ENCODE results near the gene EPHA6.
"Not testable (repeated sequence)": the region's sequence is repeated elsewhere in the genome, so short reads cannot be mapped to it uniquely, and the experiment has no call there.

Gene EPHA6

DNA sequence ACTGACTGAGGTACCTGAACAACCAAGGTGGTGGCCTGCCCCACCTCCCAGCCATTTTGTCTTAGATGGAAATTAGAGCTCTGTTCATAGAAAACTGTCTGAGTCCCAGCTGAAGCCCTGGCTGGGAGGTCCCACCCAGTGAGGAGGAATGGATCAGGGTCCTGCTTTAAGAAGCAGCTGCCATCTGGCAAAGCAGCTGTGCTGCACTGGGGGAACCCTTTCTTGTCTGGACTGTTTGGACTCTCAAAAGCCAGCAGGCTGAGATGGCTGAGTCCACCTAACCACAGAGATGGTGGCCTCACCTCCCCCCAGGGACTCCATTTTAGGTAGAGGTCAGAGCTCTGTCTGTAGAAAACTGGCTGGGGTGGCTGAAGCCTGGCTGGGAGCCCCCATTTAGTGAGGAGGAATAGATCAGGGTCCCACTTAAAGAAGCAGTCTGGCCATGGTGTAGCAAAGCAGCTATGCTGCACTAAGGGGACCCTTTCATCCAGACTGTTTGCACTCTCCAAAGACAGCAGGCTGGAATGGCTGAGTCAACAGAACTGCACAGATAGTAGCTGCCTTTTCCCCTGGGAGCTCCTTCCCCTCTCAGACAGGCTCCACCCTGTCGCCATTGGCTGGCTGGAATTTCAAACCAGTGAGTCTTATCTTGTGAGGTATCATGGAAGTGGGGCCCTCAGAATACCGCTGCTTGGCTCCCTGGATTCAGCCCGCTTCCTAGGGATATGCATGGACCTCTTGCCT, 116.9 kb downstream of the EPHA6 start:
- DNase-seq: no peak

DNA sequence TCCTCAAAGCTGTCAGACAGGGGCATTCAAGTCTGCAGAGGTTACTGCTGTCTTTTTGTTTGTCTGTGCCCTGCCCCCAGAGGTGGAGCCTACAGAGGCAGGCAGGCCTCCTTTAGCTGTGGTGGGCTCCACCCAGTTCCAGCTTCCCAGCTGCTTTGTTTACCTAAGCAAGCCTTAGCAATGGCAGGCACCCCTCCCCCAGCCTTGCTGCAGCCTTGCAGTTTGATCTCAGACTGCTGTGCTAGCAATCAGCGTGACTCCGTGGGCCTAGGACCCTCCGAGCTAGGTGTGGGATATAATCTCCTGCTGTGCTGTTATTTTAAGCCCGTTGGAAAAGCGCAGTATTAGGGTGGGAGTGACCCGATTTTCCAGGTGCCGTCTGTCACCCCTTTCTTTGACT, 127.7 kb downstream of the EPHA6 start:
- DNase-seq: not testable (repeated sequence)

DNA sequence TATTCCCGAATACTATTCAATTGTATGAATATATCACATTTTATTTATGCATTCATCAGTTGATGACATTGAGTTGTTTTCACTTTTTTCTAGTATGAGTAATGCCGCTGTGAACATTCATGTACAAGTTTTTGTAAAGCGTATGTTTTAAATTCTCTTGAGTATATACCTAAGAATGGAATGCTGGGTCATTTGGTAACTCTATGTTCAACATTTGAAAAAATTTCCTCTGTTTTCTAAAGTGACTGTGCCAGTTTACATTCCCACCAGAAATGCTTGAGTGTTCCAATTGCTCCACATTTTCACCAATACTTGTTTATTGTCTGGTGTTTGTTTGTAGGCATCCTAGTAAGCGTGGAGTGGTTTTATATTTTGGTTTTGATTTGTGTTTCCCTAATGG, 144.5 kb downstream of the EPHA6 start:
- DNase-seq: no peak

DNA sequence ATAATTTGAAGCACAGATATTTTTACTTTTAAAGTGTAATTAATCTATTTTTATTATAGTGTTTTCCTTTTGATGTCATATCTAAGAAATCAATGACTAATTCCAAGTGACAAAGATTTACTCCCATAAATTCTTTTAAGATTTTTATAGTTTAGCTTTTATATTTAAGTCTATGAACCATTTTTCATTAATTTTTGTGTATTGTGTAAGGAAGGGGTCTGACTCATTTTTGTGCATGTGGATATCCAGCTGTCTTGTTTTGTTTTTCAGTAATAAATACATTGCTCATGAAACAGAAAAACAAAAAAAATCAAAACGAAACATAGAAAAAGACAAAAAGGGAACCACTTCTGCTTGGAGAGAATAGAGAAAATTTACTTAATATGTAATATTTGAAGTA, 145.1 kb downstream of the EPHA6 start:
- DNase-seq: no peak

DNA sequence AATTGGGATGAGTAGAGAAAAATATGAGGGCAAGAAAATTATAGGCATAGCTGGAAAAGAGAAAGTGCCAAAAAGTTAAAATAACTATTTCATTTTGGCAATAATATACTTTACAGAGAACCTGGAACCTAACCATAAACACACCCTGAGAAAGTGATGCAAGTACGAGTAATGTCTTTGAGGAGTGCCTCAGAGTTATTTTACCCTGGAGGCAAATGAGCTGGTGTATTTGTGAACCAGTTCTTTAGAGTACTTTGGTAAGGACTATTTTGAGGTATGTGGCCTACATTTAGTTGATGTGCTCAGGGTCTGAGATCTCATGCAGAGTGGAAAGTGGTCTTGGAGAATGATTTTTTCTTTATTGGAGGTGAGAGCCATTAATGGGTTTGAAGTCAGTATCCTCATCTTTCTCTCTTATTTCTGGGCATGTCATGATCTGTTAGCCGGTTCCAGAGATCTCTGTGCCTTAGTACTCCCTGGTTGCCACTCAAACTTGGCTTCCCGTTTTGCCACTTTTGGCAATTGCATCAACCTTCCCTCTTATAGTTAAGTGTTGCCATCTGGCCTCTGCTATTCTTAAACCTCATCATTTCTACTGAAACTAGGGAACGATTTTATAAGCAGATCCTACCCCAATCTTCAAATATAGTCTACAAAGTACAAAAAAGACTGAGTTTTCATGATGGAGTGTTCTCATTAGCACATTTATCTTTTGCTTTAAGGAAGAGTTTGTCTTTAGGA, 145.7 kb downstream of the EPHA6 start:
- peak; percentile 40 for DNase-seq

DNA sequence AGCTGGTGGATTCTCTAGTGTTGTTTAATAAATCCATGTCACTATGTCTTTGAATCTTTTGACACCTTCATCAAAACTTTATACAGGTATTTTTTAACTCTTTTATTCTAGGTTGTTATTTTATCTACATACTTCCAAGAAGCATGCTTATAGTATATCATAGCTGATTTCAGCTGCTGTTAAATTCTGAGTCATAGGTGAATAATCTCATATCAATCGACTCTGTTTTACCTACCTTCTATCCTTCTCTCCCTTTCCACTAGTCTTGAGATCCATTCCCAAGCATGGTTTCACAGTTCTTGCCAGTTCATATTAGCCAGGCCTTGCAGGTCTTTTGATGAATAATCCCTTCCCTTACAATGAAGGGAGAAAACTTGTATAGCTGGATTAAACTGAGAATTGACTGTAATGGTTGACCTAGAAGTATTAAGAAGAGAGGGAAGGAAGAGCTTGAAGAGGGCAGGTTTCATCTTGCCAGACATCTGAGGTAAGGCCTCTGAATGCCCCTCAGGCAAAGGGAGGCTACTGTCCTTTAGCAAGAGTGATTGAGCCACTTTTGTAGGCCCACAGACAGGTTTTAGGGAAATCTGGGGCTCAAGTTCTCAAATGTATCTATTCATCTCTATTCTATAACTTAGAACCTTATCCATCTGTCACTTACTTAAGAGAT, 146.4 kb downstream of the EPHA6 start:
- no peak for DNase-seq

DNA sequence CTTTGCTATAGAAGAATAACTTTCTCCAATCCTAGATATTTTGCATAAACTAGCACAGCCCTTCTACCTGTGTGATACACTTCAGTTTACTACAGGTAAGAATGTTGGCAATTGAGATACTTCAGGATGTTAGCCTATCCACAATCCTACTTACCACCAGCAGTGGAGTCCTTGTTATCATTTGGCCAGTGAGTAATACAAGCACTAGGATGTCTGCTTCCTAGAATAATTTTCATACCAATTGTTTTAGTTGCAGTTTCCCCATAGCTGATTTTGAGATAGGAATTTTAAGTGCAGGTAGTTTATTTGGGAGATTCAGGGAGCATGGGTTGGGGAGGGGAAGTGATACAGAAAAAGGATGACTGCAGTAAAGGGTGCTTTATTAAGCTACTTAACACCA, 147.2 kb downstream of the EPHA6 start:
- DNase-seq: no peak

DNA sequence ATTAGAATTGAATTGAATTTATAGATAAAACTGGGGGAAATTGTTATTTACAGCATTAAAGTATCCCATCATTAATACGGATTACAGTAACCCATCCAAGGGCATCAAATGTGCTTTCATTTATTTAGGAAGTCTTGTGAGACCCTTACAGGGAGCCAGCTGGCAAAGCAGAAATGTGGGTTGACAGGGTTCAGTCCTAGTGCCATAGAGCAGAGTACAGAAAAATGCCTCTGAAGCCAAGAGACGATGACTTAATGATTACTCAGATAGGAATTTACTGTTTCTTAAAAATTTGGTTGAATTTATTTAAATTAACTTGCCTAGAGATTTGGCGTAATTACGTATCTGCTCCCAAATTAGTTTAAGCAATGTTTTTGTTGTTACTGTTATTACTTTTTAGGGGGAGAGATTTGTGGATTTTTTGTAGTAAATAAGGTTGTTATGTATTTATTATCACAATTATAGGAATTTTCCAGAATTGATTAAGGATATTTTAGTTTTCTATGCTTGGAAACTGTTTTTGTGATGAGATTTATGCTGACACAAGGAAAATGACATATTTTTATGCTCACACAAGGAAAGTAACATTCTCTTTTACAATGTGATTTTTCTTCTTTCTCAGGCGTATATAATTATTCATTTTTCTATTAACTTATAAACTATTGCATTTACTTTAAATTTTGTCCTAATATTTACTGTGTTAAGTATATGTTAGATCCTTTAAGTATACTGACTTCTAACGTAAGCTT, 152.0 kb downstream of the EPHA6 start:
- no peak for DNase-seq

DNA sequence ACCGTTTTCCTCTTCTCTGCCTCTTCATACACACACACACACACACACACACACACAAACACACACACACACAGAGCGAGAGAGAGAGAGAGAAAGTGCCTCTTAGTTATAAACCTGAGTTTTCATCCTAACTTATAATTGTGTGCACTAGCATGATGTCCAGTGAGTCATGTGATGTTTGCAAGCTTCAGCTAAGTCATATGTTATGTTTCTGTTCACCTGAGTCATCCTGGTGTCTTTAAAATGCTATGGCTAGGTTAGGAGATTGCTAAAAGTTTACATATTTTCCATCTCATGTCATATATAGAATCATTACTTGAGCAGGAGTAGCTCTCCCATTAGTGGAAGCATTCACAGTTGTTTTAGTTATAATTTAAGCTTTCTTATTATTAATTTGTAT, 155.8 kb downstream of the EPHA6 start:
- DNase-seq: no peak

DNA sequence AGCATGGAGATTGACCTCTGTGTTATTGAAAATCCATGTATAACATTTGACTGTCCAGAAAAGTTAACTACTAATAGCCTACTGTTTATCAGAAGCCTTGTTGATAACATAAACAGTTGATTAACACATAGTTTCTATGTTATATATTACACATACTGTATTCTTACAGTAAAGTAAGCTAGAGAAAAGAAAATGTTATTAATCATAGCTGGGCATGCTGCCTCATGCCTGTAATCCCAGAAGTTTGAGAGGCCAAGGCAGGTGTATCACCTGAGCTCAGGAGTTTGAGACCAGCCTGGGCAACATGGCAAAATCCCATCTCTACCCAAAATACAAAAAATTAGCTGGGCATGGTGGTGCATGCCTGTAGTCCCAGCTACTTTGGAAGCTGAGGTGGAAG, 163.3 kb downstream of the EPHA6 start:
- no peak for DNase-seq

DNA sequence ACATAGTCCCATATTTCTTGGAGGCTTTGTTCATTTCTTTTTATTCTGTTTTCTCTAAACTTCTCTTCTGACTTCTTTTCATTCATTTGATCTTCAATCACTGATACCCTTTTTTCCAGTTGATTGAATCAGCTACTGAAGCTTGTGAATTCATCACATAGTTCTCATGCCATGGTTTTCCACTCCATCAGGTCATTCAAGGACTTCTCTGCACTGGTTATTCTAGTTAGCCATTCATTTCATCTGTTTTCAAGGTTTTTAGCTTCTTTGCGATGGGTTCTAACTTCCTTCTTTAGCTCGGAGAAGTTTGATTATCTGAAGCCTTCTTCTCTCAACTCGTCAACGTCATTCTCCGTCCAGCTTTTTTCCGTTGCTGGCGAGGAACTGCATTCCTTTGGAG, 169.3 kb downstream of the EPHA6 start:
- DNase-seq: not testable (repeated sequence)

DNA sequence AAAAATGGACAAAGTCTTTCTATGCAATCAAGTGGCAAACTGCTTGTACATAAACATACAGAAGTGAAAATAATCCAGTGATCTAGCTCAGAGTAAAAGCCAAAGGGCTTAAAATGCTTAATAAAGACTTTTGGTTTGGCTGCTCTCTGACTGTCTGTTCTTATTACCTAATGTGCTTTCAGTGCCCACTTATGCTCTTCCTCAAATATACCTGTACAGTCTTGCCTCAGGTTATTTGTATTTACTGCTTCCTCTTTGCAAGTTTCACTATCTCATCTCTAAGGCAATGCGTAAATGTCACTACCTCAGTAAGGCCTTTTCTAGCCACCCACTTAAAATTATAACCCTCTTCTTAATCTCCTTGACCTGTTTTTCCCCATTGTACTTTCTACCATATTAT, 171.8 kb downstream of the EPHA6 start:
- DNase-seq: no peak

DNA sequence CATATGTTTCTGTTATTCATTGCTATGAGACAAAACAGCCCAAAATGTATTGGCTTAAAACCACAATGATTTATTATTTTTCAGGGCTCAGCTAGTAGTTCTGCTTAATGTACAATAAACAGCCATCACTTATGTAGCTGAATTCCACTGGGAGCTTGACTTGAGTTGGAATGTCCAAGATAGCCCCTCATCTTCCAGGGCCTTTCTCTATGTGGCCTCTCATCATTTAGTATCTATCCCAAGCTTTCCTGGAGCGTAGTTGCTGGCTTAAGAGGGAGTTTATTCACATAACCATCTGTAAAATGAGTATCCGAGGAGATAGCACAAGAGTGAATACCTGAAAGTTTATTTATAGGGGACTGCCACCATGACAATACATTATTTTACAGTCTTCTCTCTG, 176.8 kb downstream of the EPHA6 start:
- no peak for DNase-seq

DNA sequence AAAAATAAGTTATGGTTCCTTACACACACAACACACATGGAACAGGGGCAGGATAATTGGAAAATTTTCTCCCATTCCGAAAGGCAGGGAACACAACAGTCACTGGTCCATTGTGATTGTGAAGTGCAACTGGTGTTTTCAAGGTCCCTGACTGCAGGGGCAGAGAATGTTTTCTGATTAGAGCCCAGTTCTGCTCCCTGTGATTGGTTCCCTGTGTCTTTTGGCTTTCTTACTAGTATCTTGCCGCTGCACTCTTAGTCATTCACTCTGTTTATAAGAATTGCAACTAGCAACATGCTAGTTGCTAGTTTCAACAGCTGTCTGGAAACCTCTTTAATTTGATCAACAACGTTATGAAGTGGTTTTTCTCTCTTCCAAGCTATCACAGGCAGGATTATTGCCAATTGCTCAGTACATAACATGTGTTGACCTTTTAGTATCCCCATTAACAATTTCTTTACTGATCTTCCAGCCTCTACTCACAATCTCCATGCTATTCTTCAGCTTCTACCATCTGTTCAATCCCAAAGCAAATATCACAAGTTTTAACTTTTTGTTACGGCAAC, 177.5 kb downstream of the EPHA6 start:
- DNase-seq: no peak

DNA sequence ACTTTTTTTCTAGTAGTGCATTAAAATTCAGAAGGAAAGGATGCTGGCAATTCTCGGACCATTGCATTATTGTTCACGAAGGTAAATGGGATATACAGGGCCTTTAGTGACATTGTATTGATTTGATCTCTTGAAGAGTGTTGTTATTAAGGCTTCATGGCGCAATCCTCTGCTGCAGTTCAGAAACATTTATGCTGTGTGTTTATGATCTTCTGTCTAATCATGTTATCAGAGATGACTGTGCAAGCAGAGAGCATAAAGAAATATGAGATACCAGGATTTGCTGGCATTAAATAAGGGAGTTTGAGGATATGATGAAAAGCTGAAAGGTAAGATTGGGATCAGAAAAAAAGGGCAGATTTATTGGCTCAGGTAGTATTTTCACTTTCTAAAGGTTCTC, 180.6 kb downstream of the EPHA6 start:
- DNase-seq: no peak

DNA sequence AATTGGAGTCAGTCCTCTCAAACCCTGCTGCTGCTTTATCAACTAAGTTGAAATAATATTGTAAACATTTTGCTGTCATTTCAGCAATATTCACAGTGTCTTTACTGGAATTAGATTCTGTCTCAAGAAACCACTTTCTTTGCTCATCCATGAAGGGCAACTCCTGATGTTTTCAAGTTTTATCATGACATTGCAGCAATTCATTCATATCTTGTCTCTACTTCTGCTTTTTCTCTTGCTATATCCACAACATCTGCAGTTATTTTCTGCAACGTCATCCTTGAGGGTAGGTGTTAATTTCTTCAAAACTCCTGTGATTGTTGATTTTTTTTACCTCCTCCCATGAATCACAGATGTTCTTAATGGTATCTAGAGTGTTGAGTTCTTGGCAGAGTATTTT, 181.6 kb downstream of the EPHA6 start:
- DNase-seq: peak; percentile 92

DNA sequence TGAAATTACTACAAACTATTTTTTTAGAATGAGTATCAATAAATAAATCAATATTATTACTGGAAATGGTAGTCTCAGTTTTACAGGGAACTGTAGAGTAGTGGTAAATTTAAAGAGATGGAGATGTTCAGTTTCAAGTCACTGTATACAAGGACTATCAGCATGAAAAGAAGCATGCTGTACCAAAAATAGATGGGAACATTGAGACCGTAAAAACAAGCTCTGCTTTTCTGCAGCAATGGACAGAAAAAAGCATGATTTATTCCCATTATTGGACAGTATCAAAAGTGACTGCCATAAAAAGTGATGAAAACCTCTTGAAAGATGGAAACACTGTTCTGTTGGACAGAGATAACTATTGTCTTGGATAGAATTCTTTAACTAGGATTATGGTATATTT, 187.2 kb downstream of the EPHA6 start:
- no peak for DNase-seq

DNA sequence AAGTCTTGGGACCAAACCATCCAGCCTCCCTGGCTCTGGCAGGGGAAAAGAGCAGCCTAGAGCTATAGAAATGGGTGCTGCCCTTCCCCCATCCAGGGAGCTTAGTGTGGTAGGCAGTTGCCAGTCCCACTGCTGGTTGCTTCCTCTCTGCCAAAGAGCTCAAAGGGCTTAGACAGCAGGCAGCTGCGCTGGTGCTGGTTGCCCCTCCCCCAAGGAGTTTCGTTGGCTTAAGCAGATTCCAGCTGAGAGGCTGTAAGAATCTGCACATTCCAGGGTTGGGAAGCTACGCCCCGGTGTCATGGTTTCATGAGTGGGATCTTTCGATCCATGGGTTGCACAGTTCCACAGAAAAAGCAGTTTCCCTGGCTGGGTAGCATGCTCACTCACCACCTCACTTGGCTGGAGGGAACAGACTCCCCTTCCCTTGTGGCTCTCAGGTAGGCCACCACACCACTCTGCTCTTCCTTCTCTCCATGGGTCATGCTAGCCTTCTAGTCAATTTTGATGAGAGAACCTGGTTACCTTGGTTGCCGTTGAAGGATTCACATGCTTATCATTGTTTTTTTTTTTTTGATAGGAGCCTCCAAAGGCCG, 195.1 kb downstream of the EPHA6 start:
- no peak for DNase-seq

DNA sequence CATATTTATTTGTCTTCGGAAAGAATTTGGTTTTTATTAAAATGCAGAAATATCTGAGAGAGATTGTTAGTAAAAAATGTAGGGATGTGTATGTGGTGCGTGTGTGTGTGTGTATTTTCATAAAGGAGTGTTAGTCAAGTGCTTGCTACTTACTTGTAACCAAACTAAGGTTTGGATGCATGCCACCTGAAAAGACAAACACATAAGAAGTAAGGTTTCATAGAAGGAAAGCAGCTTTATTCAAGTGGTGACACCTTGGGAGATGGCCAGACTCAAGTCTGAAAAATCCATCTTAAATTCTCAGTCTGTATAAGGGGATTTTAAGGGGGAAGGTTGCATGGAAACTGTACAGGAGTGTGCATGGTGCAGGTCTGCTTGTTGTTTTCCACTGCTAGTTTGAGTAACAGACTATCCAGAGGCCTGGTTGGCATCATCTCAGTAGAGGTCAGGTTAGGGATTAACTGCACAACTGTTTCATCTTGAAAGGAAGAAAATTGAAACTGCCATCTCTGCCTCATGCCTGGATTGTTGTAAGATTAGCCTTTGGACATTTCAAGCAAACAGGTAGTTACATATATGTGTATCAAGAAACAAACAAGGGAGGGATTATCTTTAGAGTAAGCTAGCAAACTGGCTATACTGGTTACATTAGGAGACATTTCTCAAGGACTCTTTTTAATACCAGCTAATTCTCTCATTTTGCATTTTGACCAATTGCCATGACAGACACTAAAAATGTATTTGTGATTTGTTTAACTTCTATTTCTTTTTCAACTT, 196.7 kb downstream of the EPHA6 start:
- no peak for DNase-seq

DNA sequence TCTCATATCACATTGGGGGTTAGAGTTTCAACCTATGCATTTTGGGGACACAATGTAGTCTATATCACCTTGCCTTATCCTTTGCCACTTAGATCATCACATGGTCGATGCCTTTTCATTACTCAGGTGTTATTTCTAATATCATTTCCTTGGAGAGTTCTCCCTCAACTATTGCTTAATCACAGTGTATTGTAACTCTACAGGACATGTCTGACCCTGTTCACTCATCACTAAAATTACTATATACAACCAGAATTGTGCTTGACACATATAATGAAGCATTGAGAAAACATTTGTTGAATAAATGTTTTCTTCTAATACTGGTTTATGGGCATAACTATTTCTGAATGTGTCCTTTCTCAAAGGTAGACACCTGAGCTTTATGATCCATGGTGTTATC, 207.4 kb downstream of the EPHA6 start:
- DNase-seq: no peak

DNA sequence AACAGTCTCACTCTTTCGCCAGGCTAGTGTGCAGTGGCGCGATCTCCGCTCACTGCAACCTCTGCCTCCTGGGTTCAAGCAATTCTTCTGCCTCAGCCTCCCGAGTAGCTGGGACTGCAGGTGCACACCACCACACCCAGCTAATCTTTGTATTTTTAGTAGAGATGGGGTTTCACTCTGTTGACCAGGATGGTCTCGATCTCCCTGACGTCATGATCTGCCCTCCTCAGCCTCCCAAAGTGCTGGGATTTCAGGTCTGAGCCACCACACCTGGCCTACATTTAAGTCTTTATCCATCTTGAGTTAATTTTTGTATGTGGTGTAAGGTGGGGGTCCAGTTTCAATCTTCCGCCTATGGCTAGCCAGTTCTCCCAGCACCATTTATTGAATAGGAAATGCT, 211.2 kb downstream of the EPHA6 start:
- not testable (repeated sequence) for DNase-seq

DNA sequence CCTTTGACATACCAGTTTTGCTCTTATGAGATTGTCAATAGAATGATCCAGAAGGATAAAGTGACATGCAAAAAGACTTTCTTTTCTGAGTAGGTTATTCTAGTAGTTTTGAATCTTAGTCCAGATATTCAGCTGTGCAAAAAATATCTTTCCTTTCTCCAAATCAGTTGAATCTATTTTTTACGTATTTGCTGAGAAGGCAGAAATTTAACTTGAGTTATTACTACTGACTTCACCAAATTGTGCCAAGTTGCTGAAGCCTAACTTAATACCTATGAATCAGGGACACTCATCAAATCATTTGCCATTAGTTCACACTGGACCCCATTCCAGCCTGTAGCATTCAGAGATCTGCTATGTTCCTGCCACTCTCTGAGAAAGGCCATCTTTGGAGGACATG, 215.6 kb downstream of the EPHA6 start:
- DNase-seq: no peak

Measured in OCI-M1 (cell line).